ENCODE measurements around the gene PREX1. TPM values are rescaled to one million over a fixed set of nuclear protein-coding genes. Genes with fewer than 3 reads are reported as not detected.

PREX1 gene
- total and polyA plus RNA-seq, 8 donors, result 1.5 to 13.2 (median 6.3) TPM

DNA sequence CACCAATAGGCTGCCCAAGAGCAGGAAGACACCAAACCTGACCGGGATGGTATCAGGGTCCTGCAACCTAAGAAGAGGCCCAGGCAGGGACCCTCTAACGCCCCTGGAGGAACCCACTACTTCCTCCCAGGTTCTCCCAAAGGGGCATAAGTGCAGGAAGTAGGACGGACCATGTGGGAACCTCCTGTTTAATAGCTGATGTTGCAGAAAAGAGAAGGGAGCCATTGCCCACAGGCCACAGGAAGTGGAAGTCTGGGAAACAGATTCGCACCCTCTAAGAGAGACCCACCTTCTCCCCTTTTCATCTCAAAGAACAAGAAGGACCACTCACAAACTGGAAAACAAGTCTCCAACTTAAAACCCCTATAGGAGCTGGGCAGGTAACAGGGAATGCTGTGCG lies 18.1 kb downstream of the PREX1 start:
- Histone ChIP-seq H3K9me3 (no peaks in the 10 kb centered on the region), H3K27me3 (no peaks in the 10 kb centered on the region), H3K27ac (no peak overlapping the region), H3K36me3 (no peaks in the 10 kb centered on the region), H3K4me1 (no peaks in the 10 kb centered on the region), H3K4me3 (no peak overlapping the region)
- ATAC-seq (peak in 1 of 4 donors; percentile 27), DNase-seq (no peak), FAIRE-seq (no peak)
- 77 to 81% methylated on average over 5 of the region's 5 CpGs for WGBS, 2 donors
- TF ChIP-seq, protein P1, sequence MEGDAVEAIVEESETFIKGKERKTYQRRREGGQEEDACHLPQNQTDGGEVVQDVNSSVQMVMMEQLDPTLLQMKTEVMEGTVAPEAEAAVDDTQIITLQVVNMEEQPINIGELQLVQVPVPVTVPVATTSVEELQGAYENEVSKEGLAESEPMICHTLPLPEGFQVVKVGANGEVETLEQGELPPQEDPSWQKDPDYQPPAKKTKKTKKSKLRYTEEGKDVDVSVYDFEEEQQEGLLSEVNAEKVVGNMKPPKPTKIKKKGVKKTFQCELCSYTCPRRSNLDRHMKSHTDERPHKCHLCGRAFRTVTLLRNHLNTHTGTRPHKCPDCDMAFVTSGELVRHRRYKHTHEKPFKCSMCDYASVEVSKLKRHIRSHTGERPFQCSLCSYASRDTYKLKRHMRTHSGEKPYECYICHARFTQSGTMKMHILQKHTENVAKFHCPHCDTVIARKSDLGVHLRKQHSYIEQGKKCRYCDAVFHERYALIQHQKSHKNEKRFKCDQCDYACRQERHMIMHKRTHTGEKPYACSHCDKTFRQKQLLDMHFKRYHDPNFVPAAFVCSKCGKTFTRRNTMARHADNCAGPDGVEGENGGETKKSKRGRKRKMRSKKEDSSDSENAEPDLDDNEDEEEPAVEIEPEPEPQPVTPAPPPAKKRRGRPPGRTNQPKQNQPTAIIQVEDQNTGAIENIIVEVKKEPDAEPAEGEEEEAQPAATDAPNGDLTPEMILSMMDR (IDR thresholded peaks at IDR 0.05), result no peak
- intact Hi-C loops (cut with DNase I), result no loop called here

DNA sequence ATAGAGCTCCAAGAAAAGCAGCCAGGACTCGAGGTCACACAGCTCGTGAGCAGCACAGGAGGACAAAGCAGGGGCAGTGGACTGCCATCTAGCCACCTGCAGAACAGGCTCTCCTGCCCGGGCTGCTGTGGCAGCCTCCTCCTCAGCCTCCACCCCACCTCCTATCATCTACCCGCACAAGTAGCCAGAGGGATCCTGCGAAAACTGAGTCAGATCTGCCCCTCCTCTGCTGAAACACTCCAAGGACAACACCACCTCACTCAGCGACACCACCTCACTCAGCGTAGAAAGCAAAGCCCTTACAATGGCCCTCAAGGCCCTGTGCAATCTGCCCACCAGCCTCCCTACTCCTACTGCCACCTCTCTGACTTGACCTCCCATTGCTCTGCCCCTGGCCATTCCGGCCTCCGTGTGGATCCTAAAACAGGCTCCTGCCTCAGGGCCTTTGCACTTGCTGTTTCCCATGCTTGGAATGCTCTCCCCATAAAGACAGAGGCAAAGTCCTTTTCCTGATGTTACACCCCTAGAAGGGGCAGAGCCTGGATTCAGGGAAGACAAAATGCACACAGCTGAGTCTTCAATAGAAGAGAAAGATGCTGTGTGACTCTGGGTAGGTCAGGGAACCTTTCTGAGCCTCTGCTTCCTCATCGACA lies 19.3 kb downstream of the PREX1 start:
- no peaks in the 10 kb centered on the region for H3K9me3 ChIP-seq
- DNase-seq (no peak), ATAC-seq (no peak), FAIRE-seq (no peak)
- no peaks in the 10 kb centered on the region for H3K36me3 ChIP-seq
- H3K27ac ChIP-seq, result no peak overlapping the region
- intact Hi-C loops (cut with DNase I), result no loop called here
- TF ChIP-seq, protein P1 (IDR thresholded peaks at IDR 0.05), result no peak
- 72 to 74% methylated on average over 10 of the region's 10 CpGs for WGBS, 2 donors
- no peaks in the 10 kb centered on the region for H3K27me3 ChIP-seq
- no peaks in the 10 kb centered on the region for H3K4me1 ChIP-seq
- no peak overlapping the region for H3K4me3 ChIP-seq

DNA sequence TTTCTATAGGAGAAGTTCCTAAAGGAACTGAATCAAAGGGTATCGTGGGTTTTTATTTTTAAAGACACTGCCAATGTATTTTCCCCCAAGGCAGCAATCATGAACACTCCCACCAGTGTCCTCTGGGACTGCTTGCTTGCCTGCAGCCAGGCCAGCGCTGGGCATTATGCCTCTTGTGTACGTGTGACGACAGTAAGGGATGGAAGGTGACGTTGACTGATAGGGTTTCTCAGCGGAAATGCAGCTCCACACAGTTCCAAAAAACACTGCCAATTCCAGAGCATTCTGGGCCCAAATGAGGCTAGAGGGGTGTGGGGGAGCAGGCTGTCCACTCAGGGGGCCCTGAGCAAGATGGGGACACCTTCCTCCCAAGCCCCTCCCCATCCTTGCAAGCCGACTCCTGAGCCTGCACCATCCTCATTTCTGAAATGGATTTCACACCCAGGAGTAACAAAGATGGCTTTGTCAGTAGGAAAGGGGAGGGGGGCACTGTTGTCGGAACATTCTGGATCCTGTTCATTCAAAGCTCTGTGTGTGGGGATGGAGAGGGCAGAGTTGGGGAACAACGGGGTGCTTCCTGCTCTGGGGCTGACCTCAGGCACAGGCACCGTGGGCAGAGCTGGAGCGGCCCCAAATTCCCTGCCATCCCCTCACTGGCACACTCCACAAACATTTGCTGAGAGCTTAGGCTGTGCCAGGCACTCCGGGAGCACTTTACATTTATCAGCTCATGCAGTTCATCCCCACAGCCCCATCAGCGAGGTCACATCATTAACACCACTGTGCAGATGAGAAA lies 20.0 kb downstream of the PREX1 start:
- no peak for FAIRE-seq

DNA sequence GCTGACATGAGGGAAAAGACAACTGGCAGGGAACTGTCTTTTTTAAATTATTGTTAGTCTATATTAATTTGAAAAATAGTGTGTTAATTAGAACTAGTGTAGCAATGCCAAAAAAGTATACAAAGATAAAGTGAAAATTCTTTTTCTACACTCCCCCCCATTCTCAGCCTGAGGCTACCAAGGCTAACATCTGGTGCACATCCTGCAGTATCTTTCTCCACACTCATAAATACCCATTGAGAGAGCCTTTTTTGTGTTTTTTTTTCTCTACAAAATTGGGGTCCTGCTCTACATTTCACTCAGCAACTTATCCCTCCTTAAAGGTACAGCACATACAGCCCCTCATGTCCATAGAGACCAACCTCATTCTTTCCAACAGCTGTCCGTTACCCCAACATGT lies 20.7 kb downstream of the PREX1 start:
- Histone ChIP-seq H3K4me3 (no peak overlapping the region), H3K27ac (no peak overlapping the region), H3K9me3 (no peaks in the 10 kb centered on the region), H3K4me1 (no peaks in the 10 kb centered on the region), H3K36me3 (no peaks in the 10 kb centered on the region), H3K27me3 (no peaks in the 10 kb centered on the region)
- no peak for ATAC-seq
- no peak for FAIRE-seq
- no peak for DNase-seq
- WGBS, 2 donors, result 93% methylated on average over 1 of the region's 1 CpG
- TF ChIP-seq, protein P1 (IDR thresholded peaks at IDR 0.05), result no peak
- intact Hi-C loops (cut with DNase I), result no loop called here

More for the DNA sequence above, 20.0 kb downstream of the PREX1 start:
- no peak overlapping the region for H3K27ac ChIP-seq
- H3K4me1 ChIP-seq, result no peaks in the 10 kb centered on the region
- DNase-seq (no peak), ATAC-seq (no peak)
- 51 to 53% methylated on average over 13 of the region's 13 CpGs for WGBS, 2 donors
- no peaks in the 10 kb centered on the region for H3K36me3 ChIP-seq
- TF ChIP-seq, protein P1 (IDR thresholded peaks at IDR 0.05), result no peak
- no peak overlapping the region for H3K4me3 ChIP-seq
- H3K27me3 ChIP-seq, result no peaks in the 10 kb centered on the region
- intact Hi-C loops (cut with DNase I), result no loop called here
- no peaks in the 10 kb centered on the region for H3K9me3 ChIP-seq

DNA sequence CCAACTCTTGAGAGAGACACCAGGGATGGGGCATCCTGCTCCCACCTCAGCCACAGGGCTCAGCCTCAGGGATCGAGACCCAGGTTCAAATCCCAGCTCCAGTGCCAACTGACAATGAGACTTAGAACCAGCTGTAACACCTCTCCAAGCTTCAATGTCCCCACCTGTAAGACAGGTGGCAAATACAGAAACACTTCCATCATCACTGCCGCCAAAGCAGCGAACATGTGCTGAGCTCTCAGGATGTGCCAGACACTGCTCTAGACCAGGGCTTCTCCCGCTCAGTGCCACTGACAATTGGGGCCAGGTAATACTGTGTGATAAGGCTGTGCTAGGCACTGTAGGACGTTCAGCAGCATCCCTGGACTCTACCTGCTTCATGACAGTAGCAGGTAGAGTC lies 22.1 kb downstream of the PREX1 start:
- ATAC-seq (no peak), DNase-seq (no peak)
- 80 to 91% methylated on average over 5 of the region's 5 CpGs for WGBS, 2 donors

More for the DNA sequence above, 22.1 kb downstream of the PREX1 start:
- Histone ChIP-seq H3K9me3 (no peaks in the 10 kb centered on the region), H3K27me3 (no peaks in the 10 kb centered on the region), H3K4me1 (no peaks in the 10 kb centered on the region), H3K4me3 (no peak overlapping the region), H3K27ac (no peak overlapping the region), H3K36me3 (no peaks in the 10 kb centered on the region)
- no peak for FAIRE-seq
- intact Hi-C loops (cut with DNase I), result no loop called here
- TF ChIP-seq, protein P1 (IDR thresholded peaks at IDR 0.05), result no peak
